Body of pancreas (tissue), 4 donors: Measurements from ENCODE around the gene GLI3.

ENCODE experiments used
- CTCF ChIP-seq, 7 experiments: fragments of 450-650 bp in 4 of 7; fragments of 200-600 bp in 3 of 7; sonication (generic) in 3 of 7; IDR thresholded peaks; one replicate each; pipeline ENCODE4 v1.5.1; 2016 to 2019; ENCODE audit warnings: antibody characterized with exemption in 7 of 7
- POLR2A ChIP-seq, 3 donors: fragments of 450-650 bp; IDR thresholded peaks; one replicate each; pipeline ENCODE4 v1.6.1; 2016; ENCODE audit warnings: antibody characterized with exemption in 3 of 3, mild to moderate bottlenecking in 2 of 3

DNA sequence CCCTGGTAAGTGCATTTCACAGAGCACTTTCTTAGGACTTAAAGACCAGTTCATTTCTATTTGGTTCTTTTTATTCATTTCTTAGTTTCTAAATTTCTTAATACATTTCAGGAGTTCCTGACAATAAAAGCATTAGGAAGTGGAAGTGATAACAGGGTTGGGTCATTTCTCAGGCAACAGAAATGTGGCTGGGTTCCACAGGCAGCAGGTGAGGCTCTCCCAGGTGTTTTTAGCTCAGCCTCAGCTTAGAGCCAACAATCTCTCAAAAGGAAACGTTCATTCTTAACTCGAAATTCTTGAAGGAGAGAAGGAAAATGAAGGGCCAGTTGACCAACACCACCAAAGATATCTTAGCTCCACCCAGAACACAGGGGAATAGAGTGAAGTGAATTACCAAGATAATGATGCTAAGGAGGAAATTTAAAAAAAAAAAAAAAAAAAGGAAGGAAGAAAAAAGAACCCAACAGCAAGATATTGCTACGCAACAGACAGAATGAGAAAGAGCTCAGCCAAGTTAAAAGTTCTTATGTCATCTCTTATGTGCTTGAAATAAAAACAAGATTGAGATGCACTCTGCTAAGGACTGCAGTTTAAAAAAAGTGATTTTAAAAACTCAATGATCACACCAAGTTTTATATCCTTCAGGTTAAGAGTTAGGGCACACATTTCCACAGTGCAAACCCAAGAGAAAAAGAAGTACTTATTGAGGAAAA lies 230.1 kb downstream of the GLI3 start:
- TF ChIP-seq CTCF (IDR thresholded peaks at IDR 0.05) (no peak), POLR2A (IDR thresholded peaks at IDR 0.05) (no peak)
